Measurements from ENCODE around the gene TM9SF1. TPM values are rescaled to one million over a fixed set of nuclear protein-coding genes. Genes with fewer than 3 reads are reported as not detected.

Gene TM9SF1
- total and polyA plus RNA-seq, 9 of the 15 experiments (the other 6 are each of a cell fraction or from before 2014, with no cell fraction given) = 5.3 to 20.3 (median 11.8) TPM

DNA sequence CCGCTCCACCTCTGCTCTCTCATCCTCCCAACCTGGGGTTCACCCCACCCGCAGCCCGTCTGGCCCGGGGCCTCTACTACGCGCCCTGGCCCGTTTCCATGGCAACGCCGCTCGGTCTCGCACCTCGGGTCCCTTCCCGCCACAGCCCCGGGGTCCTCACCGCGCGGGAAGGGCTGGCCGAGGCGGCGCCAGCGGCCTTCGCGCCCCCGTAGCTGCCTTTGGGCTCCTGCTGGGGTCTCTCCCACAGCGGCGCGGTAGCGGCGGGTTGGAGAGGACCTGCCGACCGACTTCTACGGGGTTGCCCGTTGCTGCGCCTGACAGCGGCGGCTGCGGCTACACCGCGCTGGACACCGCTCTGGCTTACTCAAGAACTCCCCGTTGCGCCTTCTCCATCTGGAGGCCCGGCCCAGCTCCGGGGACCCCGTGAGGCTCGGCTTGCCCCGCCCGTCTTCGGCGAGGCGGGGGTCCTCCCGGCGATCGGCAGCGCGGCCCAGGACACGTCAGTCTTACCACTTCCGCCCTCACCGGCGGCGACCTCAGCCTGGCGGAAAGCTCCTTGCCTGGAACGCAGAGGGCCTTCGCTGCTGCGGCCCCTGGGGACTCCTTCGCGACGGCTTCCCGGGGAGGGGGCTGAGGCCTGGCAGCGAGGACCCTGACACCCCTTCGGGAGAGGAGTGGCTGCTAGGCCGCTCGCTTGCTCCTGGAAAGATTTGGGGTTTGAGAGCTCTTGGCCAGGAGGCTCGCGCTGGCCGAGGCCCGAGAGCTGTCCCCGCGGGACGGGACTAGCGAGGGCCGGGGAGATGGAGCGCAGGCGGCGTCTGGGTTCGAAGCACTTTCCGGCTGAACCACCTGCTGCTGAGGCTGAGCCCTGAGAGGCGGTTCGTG lies at the start of gene TM9SF1 (continued):
- peak; percentile 42 for TF ChIP-seq TAF9B (IDR thresholded peaks at IDR 0.05; ENCODE audit: partially characterized antibody)
- TF ChIP-seq, protein P1, sequence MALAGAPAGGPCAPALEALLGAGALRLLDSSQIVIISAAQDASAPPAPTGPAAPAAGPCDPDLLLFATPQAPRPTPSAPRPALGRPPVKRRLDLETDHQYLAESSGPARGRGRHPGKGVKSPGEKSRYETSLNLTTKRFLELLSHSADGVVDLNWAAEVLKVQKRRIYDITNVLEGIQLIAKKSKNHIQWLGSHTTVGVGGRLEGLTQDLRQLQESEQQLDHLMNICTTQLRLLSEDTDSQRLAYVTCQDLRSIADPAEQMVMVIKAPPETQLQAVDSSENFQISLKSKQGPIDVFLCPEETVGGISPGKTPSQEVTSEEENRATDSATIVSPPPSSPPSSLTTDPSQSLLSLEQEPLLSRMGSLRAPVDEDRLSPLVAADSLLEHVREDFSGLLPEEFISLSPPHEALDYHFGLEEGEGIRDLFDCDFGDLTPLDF (CRISPR knock-in tag; IDR thresholded peaks at IDR 0.05) = 0 out of 2 replicates have a peak, but pooled peaks have one; percentile 55
- no peak; the same call in 1 of the 2 replicates for TF ChIP-seq MTA3 (IDR thresholded peaks at IDR 0.05; ENCODE audit: borderline replicate concordance)
- no peak for TF ChIP-seq DDX20 (tag; IDR thresholded peaks at IDR 0.05; ENCODE audit: low read depth)
- TF ChIP-seq FOXJ2 (tag; IDR thresholded peaks at IDR 0.05) = no peak
- TF ChIP-seq POLR2B (IDR thresholded peaks at IDR 0.05; ENCODE audit: low read depth, partially characterized antibody) = peak; percentile 51
- no peak for TF ChIP-seq ZNF24 (IDR thresholded peaks at IDR 0.05)
- peak; percentile 69 for TF ChIP-seq GMEB1 (CRISPR knock-in tag; IDR thresholded peaks at IDR 0.05)
- TF ChIP-seq ZNF586 (CRISPR knock-in tag; conservative IDR thresholded peaks at IDR 0.05) = no peak
- TF ChIP-seq ZNF316 (IDR thresholded peaks at IDR 0.05) = no peak
- no peak for TF ChIP-seq STAG1 (CRISPR knock-in tag; IDR thresholded peaks at IDR 0.05; ENCODE audit: borderline replicate concordance)
- no peak for TF ChIP-seq RAD51 (IDR thresholded peaks at IDR 0.05; ENCODE audit: borderline replicate concordance, low read depth)
- 0 out of 2 replicates have a peak, but pooled peaks have one; percentile 40 for TF ChIP-seq NCOA1 (IDR thresholded peaks at IDR 0.05; ENCODE audit: low read depth)
- TF ChIP-seq, protein P2, sequence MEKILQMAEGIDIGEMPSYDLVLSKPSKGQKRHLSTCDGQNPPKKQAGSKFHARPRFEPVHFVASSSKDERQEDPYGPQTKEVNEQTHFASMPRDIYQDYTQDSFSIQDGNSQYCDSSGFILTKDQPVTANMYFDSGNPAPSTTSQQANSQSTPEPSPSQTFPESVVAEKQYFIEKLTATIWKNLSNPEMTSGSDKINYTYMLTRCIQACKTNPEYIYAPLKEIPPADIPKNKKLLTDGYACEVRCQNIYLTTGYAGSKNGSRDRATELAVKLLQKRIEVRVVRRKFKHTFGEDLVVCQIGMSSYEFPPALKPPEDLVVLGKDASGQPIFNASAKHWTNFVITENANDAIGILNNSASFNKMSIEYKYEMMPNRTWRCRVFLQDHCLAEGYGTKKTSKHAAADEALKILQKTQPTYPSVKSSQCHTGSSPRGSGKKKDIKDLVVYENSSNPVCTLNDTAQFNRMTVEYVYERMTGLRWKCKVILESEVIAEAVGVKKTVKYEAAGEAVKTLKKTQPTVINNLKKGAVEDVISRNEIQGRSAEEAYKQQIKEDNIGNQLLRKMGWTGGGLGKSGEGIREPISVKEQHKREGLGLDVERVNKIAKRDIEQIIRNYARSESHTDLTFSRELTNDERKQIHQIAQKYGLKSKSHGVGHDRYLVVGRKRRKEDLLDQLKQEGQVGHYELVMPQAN (IDR thresholded peaks at IDR 0.05; ENCODE audit: borderline replicate concordance) = peak; percentile 72; the same call in 1 of the 2 replicates
- TF ChIP-seq BRF1 (IDR thresholded peaks at IDR 0.05; ENCODE audit: borderline replicate concordance, extremely low read depth, insufficient read length) = no peak
- TF ChIP-seq ZFP1 (CRISPR knock-in tag; IDR thresholded peaks at IDR 0.05) = no peak
- TF ChIP-seq MYC (IDR thresholded peaks at IDR 0.05; ENCODE audit: low read depth, low read length) = peak; percentile 54
- TF ChIP-seq MYC (CRISPR knock-in tag; IDR thresholded peaks at IDR 0.05; ENCODE audit: borderline replicate concordance, low read depth) = no peak; the same call in 1 of the 2 replicates
- peak; percentile 90 for TF ChIP-seq FOSL1 (tag; conservative IDR thresholded peaks at IDR 0.05)
- no peak for TF ChIP-seq ZNF830 (CRISPR knock-in tag; IDR thresholded peaks at IDR 0.05)
